GM12873 (cell line): ENCODE data around the gene PCBD1.

Experiments
- CTCF ChIP-seq: IDR thresholded peaks from 2 replicates; pipeline ENCODE4 v1.5.1; 2012; ENCODE audit warnings: low read depth, mild to moderate bottlenecking, moderate library complexity, low read length, control low read depth; ENCODE audit not compliant: insufficient read depth; ENCODE audit errors: missing control alignments

The PCBD1 gene

GRCh38 chr10:70915206-70915605, 26.8 kb upstream of the PCBD1 start:
- TF ChIP-seq CTCF, result no peak

DNA sequence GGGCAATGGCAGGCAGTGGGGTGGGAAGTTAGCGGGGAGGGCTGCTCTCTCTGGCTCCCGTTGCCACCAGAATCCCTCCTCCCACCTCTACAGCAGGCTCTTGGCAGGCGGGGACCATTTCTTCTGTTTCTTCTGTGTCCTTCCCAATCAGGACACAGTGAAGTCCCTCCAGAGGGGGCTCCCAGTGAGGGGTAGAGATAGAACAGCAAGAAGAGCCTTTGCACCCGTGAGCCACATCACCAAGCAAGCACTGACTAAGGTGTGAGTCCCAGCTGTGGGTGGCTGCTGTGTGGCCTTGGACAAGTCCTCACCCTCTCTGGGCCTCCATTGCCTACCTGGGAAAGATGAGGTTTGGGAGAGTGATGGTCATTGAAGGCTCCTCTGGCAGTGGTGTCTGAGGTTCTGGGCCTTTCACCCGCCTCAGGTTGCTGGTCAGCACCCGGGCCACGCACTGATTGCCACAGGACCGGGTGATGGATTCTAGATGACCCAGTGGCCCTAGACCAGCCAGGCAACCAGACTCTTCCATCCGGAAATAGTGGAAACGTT, 26.0 kb upstream of the PCBD1 start:
- no peak for TF ChIP-seq CTCF

DNA sequence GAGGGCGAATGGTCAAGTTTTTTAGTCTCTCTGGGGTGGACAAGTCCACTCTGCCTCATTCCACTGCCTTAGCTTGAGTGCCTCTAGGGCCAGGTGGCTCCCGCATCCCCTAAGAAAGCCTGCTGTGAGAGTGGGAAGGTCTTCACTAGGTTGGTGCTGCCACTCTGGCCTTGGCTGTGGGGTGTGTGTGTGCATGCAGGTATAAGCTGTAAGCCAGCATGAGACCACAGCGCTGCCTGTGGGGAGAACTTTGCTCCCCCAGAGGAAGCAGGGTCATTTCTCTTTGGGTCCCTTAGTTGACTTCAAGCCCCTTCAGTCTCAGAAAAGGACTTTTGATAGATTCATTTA, 25.5 kb upstream of the PCBD1 start:
- no peak for TF ChIP-seq CTCF

GRCh38 chr10:70913191-70913892, 25.0 kb upstream of the PCBD1 start:
- no peak for TF ChIP-seq CTCF

- TF ChIP-seq CTCF, result no peak
Observed at GRCh38 chr10:70912556-70912955, 24.2 kb upstream of the PCBD1 start.

- no peak for TF ChIP-seq CTCF
Observed at GRCh38 chr10:70911386-70911785, 23.0 kb upstream of the PCBD1 start.

- no peak for TF ChIP-seq CTCF
Observed at GRCh38 chr10:70910486-70911341, 22.3 kb upstream of the PCBD1 start.
